ENCODE results near the gene MAMDC2. TPM values are rescaled to one million over a fixed set of nuclear protein-coding genes. Genes with fewer than 3 reads are reported as not detected.

The MAMDC2 gene
- total RNA-seq, 1 experiment from 2014 or later, result 1.2 TPM

DNA sequence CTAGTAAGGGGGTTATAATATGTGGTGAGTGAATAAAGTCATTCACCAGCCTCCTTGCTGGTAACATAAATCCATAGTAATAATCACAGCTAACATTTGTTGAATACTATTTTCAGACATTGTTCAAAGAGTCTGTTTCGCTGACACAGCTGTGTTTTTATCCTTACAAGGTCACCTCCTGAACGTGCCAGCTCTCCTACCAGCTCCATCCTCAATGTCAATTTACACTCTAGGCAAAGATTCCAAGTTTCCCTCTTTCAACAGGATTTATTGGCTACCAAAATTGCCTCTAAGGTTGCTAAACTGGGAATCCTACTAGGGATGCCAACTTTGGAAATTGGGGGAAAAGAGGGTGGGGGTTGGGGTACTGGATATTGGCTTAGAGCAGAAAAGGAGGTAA, 184.5 kb downstream of the MAMDC2 start:
- Histone ChIP-seq H3K9me2 (ENCODE audit: insufficient read depth) (no peaks in the 10 kb centered on the region), H3K4me3 (replicated peaks in 1 of 2; ENCODE audit: low read depth in 1 of 2, low read length in 2 of 2) (no peak overlapping the region), H3K9ac (ENCODE audit: low read length) (no peak overlapping the region), H3K36me3 (ENCODE audit: control insufficient read depth in 1 of 2, insufficient read depth in 2 of 2, low read length in 2 of 2) (no peaks in the 10 kb centered on the region), H3K4me2 (ENCODE audit: low read length) (no peak overlapping the region), H3K9me3 (ENCODE audit: control insufficient read depth in 1 of 2, insufficient read depth in 1 of 2, low read depth in 1 of 2, low read length in 2 of 2) (no peaks in the 10 kb centered on the region), H2AFZ (ENCODE audit: low read depth, low read length, poor library complexity, severe bottlenecking) (no peak overlapping the region), H3K79me2 (ENCODE audit: insufficient read depth, low read length) (no peaks in the 10 kb centered on the region), H4K20me1 (ENCODE audit: insufficient read depth) (no peaks in the 10 kb centered on the region), H3K4me1 (ENCODE audit: control insufficient read depth in 1 of 2, insufficient read depth in 2 of 2, low read length in 2 of 2) (no peaks in the 10 kb centered on the region), H3K27me3 (ENCODE audit: insufficient read depth, low read length) (no peaks in the 10 kb centered on the region), H3K27ac (ENCODE audit: low read depth, low read length) (no peak overlapping the region)
- BruUV-seq (replicated peaks), result no TSS peak
- intact Hi-C loops (cut with micrococcal nuclease), result loop anchor here (5.0 to 10.0 kb wide), 2 partner anchors 116 to 803 kb away; no protein-coding TSS in a partner anchor
- DNase-seq (ENCODE audit: low read depth, low spot score) (no peak), ATAC-seq (no peak)
- RAD21 ChIA-PET (ENCODE audit: low non-redundant PET in 1 of 2, low total read pairs in 2 of 2, uncharacterized antibody in 2 of 2, unreplicated experiment in 2 of 2), result no interaction called here
- POLR2A ChIA-PET, result no interaction called here
- TF ChIP-seq, protein P1, sequence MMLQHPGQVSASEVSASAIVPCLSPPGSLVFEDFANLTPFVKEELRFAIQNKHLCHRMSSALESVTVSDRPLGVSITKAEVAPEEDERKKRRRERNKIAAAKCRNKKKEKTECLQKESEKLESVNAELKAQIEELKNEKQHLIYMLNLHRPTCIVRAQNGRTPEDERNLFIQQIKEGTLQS (IDR thresholded peaks at IDR 0.05), result no peak
- CTCF ChIA-PET, result interaction anchor here (0.8 to 1.3 kb wide), 2 partner anchors 115 to 117 kb away, joined by 3 to 6 read pairs; no protein-coding TSS in a partner anchor

DNA sequence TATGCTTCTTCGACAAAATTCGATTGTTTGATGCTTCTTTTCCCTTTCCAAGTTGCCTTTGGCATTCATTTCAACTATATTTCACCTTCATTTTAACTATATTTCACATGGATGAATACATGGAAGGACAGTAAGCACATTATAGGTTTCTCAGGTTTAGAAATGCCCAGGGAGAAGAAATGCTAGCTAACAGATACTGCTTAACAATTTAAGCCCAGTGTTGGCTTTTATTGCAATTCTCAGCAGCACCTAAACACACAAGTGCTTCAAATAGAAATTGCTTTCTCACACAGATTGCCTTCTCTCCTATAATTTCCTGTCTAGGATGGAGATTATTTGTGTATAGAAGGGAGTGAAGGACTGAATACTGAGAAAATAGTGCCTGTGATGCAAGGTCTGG, 185.0 kb downstream of the MAMDC2 start:
- H3K9me3 ChIP-seq (ENCODE audit: control insufficient read depth in 1 of 2, insufficient read depth in 1 of 2, low read depth in 1 of 2, low read length in 2 of 2), result no peaks in the 10 kb centered on the region
- H3K4me2 ChIP-seq (ENCODE audit: low read length), result no peak overlapping the region
- H3K9me2 ChIP-seq (ENCODE audit: insufficient read depth), result no peaks in the 10 kb centered on the region
- intact Hi-C loops (cut with micrococcal nuclease), result loop anchor here (1.0 to 10.0 kb wide), 3 partner anchors 116 to 804 kb away; no protein-coding TSS in a partner anchor
- H3K27ac ChIP-seq (ENCODE audit: low read depth, low read length), result no peak overlapping the region
- ChIA-PET POLR2A (no interaction called here), CTCF (interaction anchor here (0.8 to 1.3 kb wide), 2 partner anchors 115 to 118 kb away, joined by 3 to 6 read pairs; no protein-coding TSS in a partner anchor), RAD21 (ENCODE audit: low non-redundant PET in 1 of 2, low total read pairs in 2 of 2, uncharacterized antibody in 2 of 2, unreplicated experiment in 2 of 2) (no interaction called here)
- DNase-seq (ENCODE audit: low read depth, low spot score) (no peak), ATAC-seq (no peak)
- H3K36me3 ChIP-seq (ENCODE audit: control insufficient read depth in 1 of 2, insufficient read depth in 2 of 2, low read length in 2 of 2), result no peaks in the 10 kb centered on the region
- no peak overlapping the region for H2AFZ ChIP-seq (ENCODE audit: low read depth, low read length, poor library complexity, severe bottlenecking)
- H4K20me1 ChIP-seq (ENCODE audit: insufficient read depth), result no peaks in the 10 kb centered on the region
- no TSS peak for BruUV-seq (replicated peaks)
- H3K9ac ChIP-seq (ENCODE audit: low read length), result no peak overlapping the region
- H3K79me2 ChIP-seq (ENCODE audit: insufficient read depth, low read length), result no peaks in the 10 kb centered on the region
- H3K4me3 ChIP-seq (replicated peaks in 1 of 2; ENCODE audit: low read depth in 1 of 2, low read length in 2 of 2), result no peak overlapping the region
- no peaks in the 10 kb centered on the region for H3K27me3 ChIP-seq (ENCODE audit: insufficient read depth, low read length)
- H3K4me1 ChIP-seq (ENCODE audit: control insufficient read depth in 1 of 2, insufficient read depth in 2 of 2, low read length in 2 of 2), result no peaks in the 10 kb centered on the region
- TF ChIP-seq, protein P2, sequence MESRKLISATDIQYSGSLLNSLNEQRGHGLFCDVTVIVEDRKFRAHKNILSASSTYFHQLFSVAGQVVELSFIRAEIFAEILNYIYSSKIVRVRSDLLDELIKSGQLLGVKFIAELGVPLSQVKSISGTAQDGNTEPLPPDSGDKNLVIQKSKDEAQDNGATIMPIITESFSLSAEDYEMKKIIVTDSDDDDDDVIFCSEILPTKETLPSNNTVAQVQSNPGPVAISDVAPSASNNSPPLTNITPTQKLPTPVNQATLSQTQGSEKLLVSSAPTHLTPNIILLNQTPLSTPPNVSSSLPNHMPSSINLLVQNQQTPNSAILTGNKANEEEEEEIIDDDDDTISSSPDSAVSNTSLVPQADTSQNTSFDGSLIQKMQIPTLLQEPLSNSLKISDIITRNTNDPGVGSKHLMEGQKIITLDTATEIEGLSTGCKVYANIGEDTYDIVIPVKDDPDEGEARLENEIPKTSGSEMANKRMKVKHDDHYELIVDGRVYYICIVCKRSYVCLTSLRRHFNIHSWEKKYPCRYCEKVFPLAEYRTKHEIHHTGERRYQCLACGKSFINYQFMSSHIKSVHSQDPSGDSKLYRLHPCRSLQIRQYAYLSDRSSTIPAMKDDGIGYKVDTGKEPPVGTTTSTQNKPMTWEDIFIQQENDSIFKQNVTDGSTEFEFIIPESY (IDR thresholded peaks at IDR 0.05; ENCODE audit: extremely low read depth, insufficient replicate concordance, low read length), result no peak
- no peak for TF ChIP-seq SP1 (IDR thresholded peaks at IDR 0.05; ENCODE audit: low read depth)
- no peak for TF ChIP-seq POLR2A (IDR thresholded peaks at IDR 0.05; ENCODE audit: borderline replicate concordance, extremely low read depth, insufficient read depth, insufficient read length)
- TF ChIP-seq, protein P3, sequence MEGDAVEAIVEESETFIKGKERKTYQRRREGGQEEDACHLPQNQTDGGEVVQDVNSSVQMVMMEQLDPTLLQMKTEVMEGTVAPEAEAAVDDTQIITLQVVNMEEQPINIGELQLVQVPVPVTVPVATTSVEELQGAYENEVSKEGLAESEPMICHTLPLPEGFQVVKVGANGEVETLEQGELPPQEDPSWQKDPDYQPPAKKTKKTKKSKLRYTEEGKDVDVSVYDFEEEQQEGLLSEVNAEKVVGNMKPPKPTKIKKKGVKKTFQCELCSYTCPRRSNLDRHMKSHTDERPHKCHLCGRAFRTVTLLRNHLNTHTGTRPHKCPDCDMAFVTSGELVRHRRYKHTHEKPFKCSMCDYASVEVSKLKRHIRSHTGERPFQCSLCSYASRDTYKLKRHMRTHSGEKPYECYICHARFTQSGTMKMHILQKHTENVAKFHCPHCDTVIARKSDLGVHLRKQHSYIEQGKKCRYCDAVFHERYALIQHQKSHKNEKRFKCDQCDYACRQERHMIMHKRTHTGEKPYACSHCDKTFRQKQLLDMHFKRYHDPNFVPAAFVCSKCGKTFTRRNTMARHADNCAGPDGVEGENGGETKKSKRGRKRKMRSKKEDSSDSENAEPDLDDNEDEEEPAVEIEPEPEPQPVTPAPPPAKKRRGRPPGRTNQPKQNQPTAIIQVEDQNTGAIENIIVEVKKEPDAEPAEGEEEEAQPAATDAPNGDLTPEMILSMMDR (IDR thresholded peaks at IDR 0.05 in 2 of 3, conservative IDR thresholded peaks at IDR 0.05 in 1 of 3; ENCODE audit: borderline replicate concordance in 1 of 3, insufficient read depth in 1 of 3, low read depth in 2 of 3, low read length in 2 of 3), result no peak
- no peak for TF ChIP-seq ELF1 (IDR thresholded peaks at IDR 0.05; ENCODE audit: borderline replicate concordance, low read depth)
- no peak for TF ChIP-seq POLR2AphosphoS5 (IDR thresholded peaks at IDR 0.05; ENCODE audit: low read depth, low read length)
- TF ChIP-seq, protein P1 (IDR thresholded peaks at IDR 0.05), result no peak
- TF ChIP-seq CBX3 (IDR thresholded peaks at IDR 0.05; ENCODE audit: low read depth), result no peak
- TF ChIP-seq EZH2phosphoT487 (IDR thresholded peaks at IDR 0.05; ENCODE audit: borderline replicate concordance), result no peak
- TF ChIP-seq SIN3A (IDR thresholded peaks at IDR 0.05; ENCODE audit: low read depth), result no peak
- TF ChIP-seq TCF7L2 (IDR thresholded peaks at IDR 0.05; ENCODE audit: borderline replicate concordance, extremely low read depth, insufficient read depth, insufficient read length), result no peak
- TF ChIP-seq FOSL1 (IDR thresholded peaks at IDR 0.05; ENCODE audit: low read depth), result no peak
- TF ChIP-seq CEBPB (IDR thresholded peaks at IDR 0.05; ENCODE audit: low read depth), result no peak
- TF ChIP-seq EZH2 (IDR thresholded peaks at IDR 0.05), result no peak
- no peak for TF ChIP-seq ZNF274 (IDR thresholded peaks at IDR 0.05; ENCODE audit: low read depth, low read length)
- no peak for TF ChIP-seq JUND (IDR thresholded peaks at IDR 0.05)

Data from HCT116 (cell line).